HG03064 (cell line): ENCODE data around the gene DNAJB5.

Experiments used
- ATAC-seq: cut with Tn5 transposase; IDR thresholded peaks from one replicate; pipeline ENCODE4 v1.9.1; 2021; ENCODE audit warnings: low read depth; ENCODE audit not compliant: unreplicated experiment

Gene DNAJB5

DNA sequence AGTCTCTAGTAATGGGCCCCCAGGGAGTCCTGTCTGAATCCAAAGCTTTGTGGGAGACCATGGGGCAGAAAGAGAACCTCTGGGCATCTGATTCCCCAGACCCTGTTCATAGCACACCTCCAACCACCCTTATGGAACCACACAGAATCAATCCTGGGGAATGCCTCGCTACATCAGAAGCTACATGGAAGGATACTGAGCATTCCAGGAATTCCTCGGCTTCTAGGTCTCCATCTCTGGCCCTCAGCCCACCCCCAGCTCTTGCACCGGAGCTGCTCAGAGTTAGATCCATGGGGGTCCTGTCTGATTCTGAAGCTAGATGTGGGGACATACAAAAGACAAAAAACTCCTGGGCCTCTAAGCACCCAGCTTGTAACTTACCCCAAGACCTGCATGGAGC lies 54.5 kb downstream of the DNAJB5 start:
- no peak for ATAC-seq
